Neuronal stem cell (in vitro differentiated cells): ENCODE measurements around the gene SRSF10.

Source experiments
- DNase-seq: peaks from one replicate; pipeline ENCODE4 v3.0.0-alpha.2; 2013; ENCODE audit warnings: low spot score
- H2AFZ ChIP-seq: one replicate; pipeline ENCODE4 v1.6.1; 2013; ENCODE audit warnings: mild to moderate bottlenecking, low read length, inconsistent platforms
- H2AK5ac ChIP-seq: 2 replicates; pipeline ENCODE4 v1.6.1; 2013; ENCODE audit warnings: low read depth, mild to moderate bottlenecking, inconsistent platforms, low read length, moderate library complexity, mixed read lengths
- H2BK120ac ChIP-seq: 2 replicates; pipeline ENCODE4 v1.6.1; 2013; ENCODE audit warnings: low read depth, mild to moderate bottlenecking, inconsistent platforms, low read length, moderate library complexity, mixed read lengths
- H2BK12ac ChIP-seq: one replicate; pipeline ENCODE4 v1.6.1; 2013; ENCODE audit warnings: low read length, inconsistent platforms
- H2BK15ac ChIP-seq: 2 replicates; pipeline ENCODE4 v1.6.1; 2013; ENCODE audit warnings: mild to moderate bottlenecking, low read length, inconsistent platforms, mixed read lengths
- H2BK5ac ChIP-seq: one replicate; pipeline ENCODE4 v1.6.1; 2013; ENCODE audit warnings: inconsistent platforms, mild to moderate bottlenecking, low read length, moderate library complexity
- H3K14ac ChIP-seq: one replicate; pipeline ENCODE4 v1.6.1; 2013; ENCODE audit warnings: low read length, inconsistent platforms
- H3K18ac ChIP-seq: 2 replicates; pipeline ENCODE4 v1.6.1; 2013; ENCODE audit warnings: low read length, inconsistent platforms
- H3K23ac ChIP-seq: 2 replicates; pipeline ENCODE4 v1.6.1; 2013; ENCODE audit warnings: low read depth, mild to moderate bottlenecking, mixed read lengths, low read length, inconsistent platforms; ENCODE audit not compliant: poor library complexity
- H3K27ac ChIP-seq: replicated peaks from 3 replicates; pipeline ENCODE4 v1.5.1; 2013; ENCODE audit warnings: low read length, inconsistent platforms
- H3K27me3 ChIP-seq, 3 experiments: 2 replicates each; pipeline ENCODE4 v1.6.1; 2013; ENCODE audit warnings: low read length in 3 of 3, mild to moderate bottlenecking in 2 of 3, inconsistent platforms in 1 of 3, low read depth in 1 of 3, mixed read lengths in 1 of 3, moderate library complexity in 1 of 3; ENCODE audit not compliant: control insufficient read depth in 3 of 3, insufficient read depth in 3 of 3
- H3K36me3 ChIP-seq, 2 donors: replicated peaks in 1 of 2; 2 replicates each; pipeline ENCODE4 v1.6.1; 2013; ENCODE audit warnings: low read length in 2 of 2; ENCODE audit not compliant: control insufficient read depth in 2 of 2, insufficient read depth in 2 of 2
- H3K4ac ChIP-seq: 2 replicates; pipeline ENCODE4 v1.6.1; 2013; ENCODE audit warnings: inconsistent platforms, mild to moderate bottlenecking, low read length, moderate library complexity
- H3K4me1 ChIP-seq, 2 donors: 1 replicate in 1 of 2; 2 replicates in 1 of 2; pipeline ENCODE4 v1.6.1; 2013; ENCODE audit warnings: low read length in 2 of 2, low read depth in 1 of 2; ENCODE audit not compliant: control insufficient read depth in 2 of 2, insufficient read depth in 1 of 2
- H3K4me2 ChIP-seq: one replicate; pipeline ENCODE4 v1.6.1; 2013; ENCODE audit warnings: mild to moderate bottlenecking, low read length, inconsistent platforms; ENCODE audit not compliant: insufficient read depth, poor library complexity, severe bottlenecking
- H3K4me3 ChIP-seq, 2 donors: 2 replicates each; pipeline ENCODE4 v1.5.1; 2013; ENCODE audit warnings: low read length in 2 of 2, mild to moderate bottlenecking in 2 of 2, inconsistent platforms in 1 of 2, moderate library complexity in 1 of 2
- H3K79me1 ChIP-seq: one replicate; pipeline ENCODE4 v1.6.1; 2013; ENCODE audit warnings: low read depth, mild to moderate bottlenecking, inconsistent platforms, low read length, moderate library complexity
- H3K9ac ChIP-seq: one replicate; pipeline ENCODE4 v1.6.1; 2013; ENCODE audit warnings: mild to moderate bottlenecking, low read depth, low read length, inconsistent platforms; ENCODE audit not compliant: poor library complexity
- H3K9me3 ChIP-seq, 2 donors: replicated peaks in 1 of 2; 2 replicates each; pipeline versions ENCODE3 to v1.6.1; 2013; ENCODE audit warnings: low read length in 2 of 2, mild to moderate bottlenecking in 2 of 2, inconsistent platforms in 1 of 2, low read depth in 1 of 2, mixed read lengths in 1 of 2, moderate library complexity in 1 of 2; ENCODE audit not compliant: control insufficient read depth in 2 of 2, insufficient read depth in 1 of 2
- H4K8ac ChIP-seq: one replicate; pipeline ENCODE4 v1.6.1; 2013; ENCODE audit warnings: low read depth, mild to moderate bottlenecking, inconsistent platforms, low read length, moderate library complexity
- H4K91ac ChIP-seq: one replicate; pipeline ENCODE4 v1.6.1; 2013; ENCODE audit warnings: low read length, low read depth, mild to moderate bottlenecking, inconsistent platforms; ENCODE audit not compliant: poor library complexity
- WGBS, 2 donors: extraction: QIAGEN DNeasy Blood & Tissue Kit; methylation state at CpG; one replicate each; pipeline ENCODE4 v1.1.7; 2013; ENCODE audit warnings: missing lambda C conversion rate in 2 of 2, mixed read lengths in 1 of 2; ENCODE audit not compliant: insufficient read length in 2 of 2, insufficient replicate concordance in 1 of 2; ENCODE audit errors: extremely low coverage in 2 of 2; 5-methylcytosine and 5-hydroxymethylcytosine counted together

Gene SRSF10

DNA sequence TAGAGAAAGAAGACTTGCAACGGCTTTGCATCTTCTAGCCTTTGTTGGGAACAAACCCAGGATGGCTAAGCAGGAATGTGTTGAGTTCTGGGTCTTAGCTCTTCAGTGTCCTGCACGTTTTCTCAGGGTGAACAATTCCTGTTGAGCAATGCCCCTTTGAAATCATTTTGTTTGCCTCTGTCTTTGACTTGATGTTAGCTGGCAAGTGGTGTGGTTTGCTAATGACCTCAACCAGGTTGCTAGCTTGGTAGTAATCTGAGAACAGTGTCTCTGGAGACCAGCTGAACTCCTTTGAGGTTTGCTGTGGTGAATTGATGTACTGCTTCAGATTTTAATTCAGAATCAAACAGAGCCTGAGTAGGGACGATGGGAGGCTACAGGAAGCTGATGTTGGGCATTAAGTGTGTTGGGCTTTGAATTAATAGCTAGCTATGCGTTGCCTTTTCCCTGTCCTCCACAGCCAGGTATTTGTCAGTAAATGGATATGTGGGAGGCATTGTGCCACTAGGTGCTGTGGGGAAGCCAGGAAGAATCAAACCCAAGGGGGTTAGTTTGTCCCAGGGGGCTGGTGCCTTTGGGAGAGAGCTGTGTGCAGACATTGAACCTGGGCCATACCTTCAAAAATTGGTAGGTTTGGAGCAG is 23.3 kb upstream of the SRSF10 start:
- Histone ChIP-seq H3K36me3 (no peaks in the 10 kb centered on the region), H3K4me1 (peaks cover 3 to 8% of the 10 kb centered on the region in 2 donors), H2AFZ (peak overlapping the region; percentile 23), H2BK5ac (no peak overlapping the region), H3K14ac (no peak overlapping the region), H3K9ac (no peak overlapping the region), H3K27me3 (no peaks in the 10 kb centered on the region), H3K79me1 (no peaks in the 10 kb centered on the region), H3K27ac (no peak overlapping the region), H3K4me3 (no peak overlapping the region), H2AK5ac (no peak overlapping the region), H3K18ac (no peak overlapping the region), H3K4me2 (no peak overlapping the region), H3K9me3 (no peaks in the 10 kb centered on the region), H4K91ac (no peak overlapping the region), H2BK15ac (no peak overlapping the region), H2BK12ac (no peak overlapping the region), H3K4ac (no peak overlapping the region), H4K8ac (no peak overlapping the region), H3K23ac (no peak overlapping the region), H2BK120ac (no peak overlapping the region)
- WGBS, 2 donors: no CpG with 5 or more reads among the region's 4 CpGs
- DNase-seq: no peak

DNA sequence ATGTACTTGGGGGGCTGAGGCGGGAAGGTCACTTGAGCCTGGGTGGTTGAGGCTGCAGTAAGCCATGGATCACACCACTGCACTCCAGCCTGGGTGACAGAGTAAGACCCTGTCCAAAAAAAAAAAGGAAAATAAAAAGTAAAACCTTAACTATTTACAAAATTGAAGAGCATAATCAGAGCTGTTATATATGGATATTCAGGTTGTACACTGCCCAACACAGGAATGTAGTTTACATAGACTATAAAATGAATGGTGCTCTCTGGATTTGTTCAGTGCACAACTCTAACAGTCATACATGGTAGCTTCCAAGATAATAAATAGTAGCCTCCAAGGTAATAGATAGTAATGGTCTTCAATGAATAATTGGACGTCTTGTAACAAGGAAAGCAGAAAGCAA is 22.6 kb upstream of the SRSF10 start:
- no peak for DNase-seq
- Histone ChIP-seq H3K4me2 (no peak overlapping the region), H4K8ac (no peak overlapping the region), H2BK5ac (no peak overlapping the region), H3K18ac (no peak overlapping the region), H2BK15ac (no peak overlapping the region), H3K9ac (no peak overlapping the region), H4K91ac (no peak overlapping the region), H2BK12ac (no peak overlapping the region), H3K4me1 (peaks cover 3 to 8% of the 10 kb centered on the region in 2 donors), H3K9me3 (no peaks in the 10 kb centered on the region), H3K23ac (no peak overlapping the region), H3K4me3 (no peak overlapping the region), H2AK5ac (no peak overlapping the region), H3K27me3 (no peaks in the 10 kb centered on the region), H3K79me1 (no peaks in the 10 kb centered on the region), H3K14ac (no peak overlapping the region), H2AFZ (no peak overlapping the region), H2BK120ac (no peak overlapping the region), H3K27ac (no peak overlapping the region), H3K36me3 (no peaks in the 10 kb centered on the region), H3K4ac (no peak overlapping the region)
- WGBS, 2 donors: no CpG with 5 or more reads among the region's 2 CpGs

DNA sequence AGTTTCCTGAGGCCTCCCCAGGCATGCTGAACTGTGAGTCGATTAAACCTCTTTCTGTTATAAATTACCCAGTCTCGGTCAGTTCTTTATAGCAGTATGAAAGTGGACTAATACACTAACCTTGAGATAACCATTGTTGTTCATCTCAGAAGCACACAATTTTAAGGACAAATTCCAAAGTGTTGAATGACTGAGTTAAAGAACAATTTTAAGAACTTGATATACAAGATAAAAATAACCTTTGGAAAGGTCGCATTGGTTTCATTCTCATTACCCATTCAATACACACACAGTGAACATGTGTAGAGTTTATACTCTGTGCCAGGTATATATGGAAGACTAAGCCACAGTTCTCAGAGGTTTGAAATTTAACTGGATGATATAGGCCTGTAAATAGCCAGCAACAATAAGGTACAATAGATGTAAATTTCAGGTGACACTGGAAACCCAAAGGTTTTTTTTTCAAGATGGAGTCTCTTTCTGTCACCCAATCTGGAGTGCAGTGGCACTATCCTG is 19.1 kb upstream of the SRSF10 start:
- Histone ChIP-seq H3K4me1 (peaks cover 3 to 8% of the 10 kb centered on the region in 2 donors), H3K4ac (no peak overlapping the region), H3K79me1 (no peaks in the 10 kb centered on the region), H2AFZ (no peak overlapping the region), H2BK12ac (no peak overlapping the region), H3K18ac (no peak overlapping the region), H2BK15ac (no peak overlapping the region), H3K23ac (no peak overlapping the region), H2BK5ac (no peak overlapping the region), H3K9ac (no peak overlapping the region), H3K27me3 (no peaks in the 10 kb centered on the region), H4K91ac (no peak overlapping the region), H2AK5ac (no peak overlapping the region), H3K14ac (no peak overlapping the region), H3K9me3 (no peaks in the 10 kb centered on the region), H2BK120ac (no peak overlapping the region), H3K36me3 (no peaks in the 10 kb centered on the region), H3K27ac (no peak overlapping the region), H4K8ac (no peak overlapping the region), H3K4me2 (no peak overlapping the region), H3K4me3 (no peak overlapping the region)
- no CpG with 5 or more reads among the region's 3 CpGs for WGBS, 2 donors
- DNase-seq: no peak

DNA sequence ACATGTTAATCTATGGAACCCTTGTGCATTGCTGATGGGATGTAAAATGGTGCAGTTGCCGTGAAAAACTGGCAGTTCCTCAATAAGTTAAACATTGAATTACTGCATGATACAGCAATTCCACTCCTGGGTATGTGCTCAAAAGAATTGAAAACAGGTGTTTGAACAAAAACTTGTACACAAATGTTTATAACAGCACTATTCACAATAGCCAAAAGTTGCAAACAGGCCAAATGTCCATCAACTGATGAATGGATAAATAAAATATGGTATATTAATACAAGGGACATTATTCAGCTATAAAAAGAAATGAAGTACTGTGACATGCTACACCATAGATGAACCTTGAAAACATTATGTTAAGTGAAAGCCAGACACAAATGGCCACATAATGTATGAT is 17.7 kb upstream of the SRSF10 start:
- no peak overlapping the region for H3K14ac ChIP-seq
- no peaks in the 10 kb centered on the region for H3K36me3 ChIP-seq
- no peaks in the 10 kb centered on the region for H3K27me3 ChIP-seq
- no peak for DNase-seq
- H2BK5ac ChIP-seq: no peak overlapping the region
- no peaks in the 10 kb centered on the region for H3K79me1 ChIP-seq
- no peak overlapping the region for H4K91ac ChIP-seq
- no peak overlapping the region for H4K8ac ChIP-seq
- H3K18ac ChIP-seq: no peak overlapping the region
- H3K4me1 ChIP-seq: no peaks in the 10 kb centered on the region
- H3K23ac ChIP-seq: no peak overlapping the region
- no peak overlapping the region for H2AFZ ChIP-seq
- no CpG with 5 or more reads among the region's 1 CpG for WGBS, 2 donors
- H2BK12ac ChIP-seq: no peak overlapping the region
- no peak overlapping the region for H3K4me2 ChIP-seq
- H3K27ac ChIP-seq: no peak overlapping the region
- H2BK120ac ChIP-seq: no peak overlapping the region
- H3K9ac ChIP-seq: no peak overlapping the region
- no peaks in the 10 kb centered on the region for H3K9me3 ChIP-seq
- no peak overlapping the region for H2BK15ac ChIP-seq
- H3K4me3 ChIP-seq: no peak overlapping the region
- H2AK5ac ChIP-seq: no peak overlapping the region
- H3K4ac ChIP-seq: no peak overlapping the region
